ENCODE results near the gene SLC5A4.
A peak's percentile ranks its signal among the peaks of the same experiment; 100 is the strongest.
"Not testable (repeated sequence)": the region's sequence is repeated elsewhere in the genome, so short reads cannot be mapped to it uniquely, and the experiment has no call there.

Gene SLC5A4

DNA sequence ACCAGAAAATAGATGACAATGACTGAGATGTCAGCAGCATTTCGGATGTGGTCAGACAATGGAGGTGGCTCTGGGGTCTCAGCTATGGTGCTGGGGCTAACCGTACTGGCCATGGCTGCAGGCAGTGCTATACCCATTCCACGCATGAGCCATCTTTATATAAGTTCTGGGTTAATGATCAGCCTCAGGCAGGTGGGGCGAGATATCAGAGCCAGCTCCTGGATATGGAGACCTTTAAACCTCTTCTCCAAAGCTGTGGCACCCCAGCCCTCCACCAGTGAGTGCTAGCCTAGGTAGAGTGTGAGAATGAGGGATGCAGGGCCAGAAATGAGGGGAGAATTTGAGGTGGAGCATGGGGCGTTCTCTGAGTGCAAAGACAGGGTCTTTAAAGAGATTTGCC is at the start of gene SLC5A4:
TSS of gene SLC5A4 (minus strand) at position 131 of the 400 bp plus-strand sequence. CDS start at position 113, 18 bp downstream.
- DNase-seq = no peak

DNA sequence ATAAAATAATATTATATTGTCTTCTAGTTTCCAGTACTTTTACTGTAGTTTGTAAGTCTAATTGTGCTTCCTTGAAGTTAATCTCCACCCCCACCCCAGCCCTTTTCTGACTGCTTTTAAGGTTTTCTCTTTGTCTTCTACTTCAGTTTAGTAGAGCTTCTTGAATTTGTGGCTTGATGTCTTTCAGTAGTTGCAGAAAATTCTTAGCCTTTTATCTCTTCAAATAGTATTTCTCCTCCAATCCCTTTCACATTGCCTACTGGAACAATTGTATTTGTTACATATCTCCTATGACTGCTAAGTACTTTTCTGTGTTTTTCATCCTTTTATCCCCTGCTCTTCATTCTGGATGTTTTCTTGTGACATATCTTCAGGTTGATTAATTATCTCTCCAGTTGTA is 38.8 kb upstream of the SLC5A4 start:
- not testable (repeated sequence) for DNase-seq

DNA sequence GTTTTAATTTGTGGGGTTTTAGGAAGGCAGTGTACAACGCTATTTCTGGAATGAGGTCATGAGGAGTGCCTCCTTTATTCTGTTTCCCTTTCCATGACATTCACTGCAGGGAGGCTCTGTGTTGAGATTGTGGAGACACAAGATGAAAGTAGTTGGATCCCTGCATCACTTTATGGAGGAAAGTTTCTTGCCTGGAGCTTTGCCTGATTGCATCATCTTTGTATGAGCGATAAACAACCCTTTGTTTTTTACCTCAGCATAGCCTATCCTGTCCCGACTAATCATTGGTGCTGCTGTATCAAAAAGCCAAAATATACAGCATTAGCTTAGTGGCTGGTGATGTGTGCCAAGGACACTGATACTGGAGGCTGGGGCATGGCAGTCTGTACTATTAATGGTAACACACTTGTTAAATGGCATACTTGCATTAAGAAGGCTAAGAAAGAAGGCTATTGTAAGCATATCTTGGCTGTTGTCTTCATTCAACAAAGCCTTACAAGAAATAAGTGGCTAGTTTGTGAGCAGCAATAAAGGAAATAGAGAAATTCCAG is 31.2 kb upstream of the SLC5A4 start:
- no peak for DNase-seq

DNA sequence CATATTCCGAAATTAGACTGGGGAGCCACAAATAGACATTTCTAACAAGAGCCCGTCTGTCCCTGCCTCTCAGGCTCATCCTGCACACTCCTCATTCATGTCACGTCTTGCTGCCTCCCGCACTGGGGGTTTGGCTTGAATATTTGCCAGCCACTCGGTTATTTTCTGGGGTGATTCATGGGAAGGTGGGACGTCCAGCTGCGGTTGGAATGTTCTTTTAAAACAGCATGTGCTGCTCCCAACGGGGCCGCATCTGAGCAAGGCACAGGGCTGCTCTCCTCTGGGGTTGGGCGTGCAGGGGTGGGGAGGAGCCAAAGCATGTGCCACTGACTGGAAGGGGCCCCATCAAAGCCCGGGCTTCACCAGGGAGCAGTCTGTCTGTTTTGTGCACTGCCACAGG is 25.9 kb upstream of the SLC5A4 start:
- DNase-seq = no peak

DNA sequence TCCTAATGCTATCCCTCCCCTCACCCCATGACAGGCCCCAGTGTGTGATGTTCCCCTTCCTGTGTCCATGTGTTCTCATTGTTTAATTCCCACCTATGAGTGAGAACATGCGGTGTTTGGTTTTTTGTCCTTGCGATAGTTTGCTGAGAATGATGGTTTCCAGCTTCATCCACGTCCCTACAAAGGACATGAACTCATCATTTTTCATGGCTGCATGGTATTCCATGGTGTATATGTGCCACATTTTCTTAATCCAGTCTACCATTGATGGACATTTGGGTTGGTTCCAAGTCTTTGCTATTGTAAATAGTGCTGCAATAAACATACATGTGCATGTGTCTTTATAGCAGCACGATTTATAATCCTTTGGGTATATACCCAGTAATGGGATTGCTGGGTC is 20.2 kb upstream of the SLC5A4 start:
- not testable (repeated sequence) for DNase-seq

DNA sequence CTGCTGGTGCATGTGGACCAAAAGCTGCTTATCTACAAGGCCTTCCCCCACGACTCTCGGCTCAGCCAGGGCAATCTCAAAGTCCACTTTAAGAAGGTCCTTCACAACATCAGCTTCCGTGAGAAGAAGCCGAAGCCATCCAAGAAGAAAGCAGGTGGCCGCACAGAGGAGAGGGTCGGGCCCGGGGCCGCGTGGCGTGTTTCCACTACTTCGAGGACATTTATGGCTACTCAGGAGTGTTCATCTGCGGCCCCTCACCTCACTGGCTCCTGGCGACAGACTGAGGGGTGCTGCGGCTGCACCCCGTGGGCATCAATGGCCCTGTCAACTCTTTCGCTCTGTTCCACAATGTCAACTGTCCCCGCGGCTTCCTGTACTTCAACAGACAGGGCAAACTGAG is 16.2 kb upstream of the SLC5A4 start:
- no peak for DNase-seq

DNA sequence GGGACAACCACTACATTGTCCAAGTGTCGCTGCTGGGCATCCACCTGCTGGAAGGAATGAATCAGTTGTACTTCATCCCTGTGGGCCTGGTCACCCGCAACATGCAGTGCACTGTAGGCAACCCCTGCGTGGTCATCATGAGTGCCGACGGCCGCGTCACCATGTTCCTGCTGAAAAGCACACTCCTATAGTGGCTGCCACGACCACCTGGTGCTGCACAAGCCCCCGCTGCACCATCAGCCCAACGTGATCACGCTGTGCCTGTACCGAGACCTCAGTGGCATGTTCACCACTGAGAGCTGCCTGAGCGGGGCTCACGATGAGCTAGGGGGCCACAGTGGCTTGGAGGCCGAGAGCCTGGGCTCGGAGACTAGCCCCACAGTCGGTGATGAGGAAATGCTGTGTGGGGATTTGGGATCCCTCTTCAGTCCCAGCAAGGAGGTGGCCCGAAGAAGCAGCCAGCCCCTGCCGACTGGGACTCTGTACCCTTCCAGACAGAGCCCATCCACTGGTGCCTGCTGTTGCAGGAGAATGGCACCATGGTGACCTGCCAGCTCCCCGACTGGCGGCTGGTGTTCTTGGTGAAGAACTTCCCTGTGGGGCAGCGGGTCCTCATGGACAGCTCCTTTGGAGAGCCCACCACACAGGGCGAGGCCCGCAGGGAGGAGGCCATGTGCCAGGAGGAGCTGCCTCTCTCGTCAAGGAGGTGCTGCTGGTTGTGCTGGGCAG is 15.7 kb upstream of the SLC5A4 start:
- no peak for DNase-seq

DNA sequence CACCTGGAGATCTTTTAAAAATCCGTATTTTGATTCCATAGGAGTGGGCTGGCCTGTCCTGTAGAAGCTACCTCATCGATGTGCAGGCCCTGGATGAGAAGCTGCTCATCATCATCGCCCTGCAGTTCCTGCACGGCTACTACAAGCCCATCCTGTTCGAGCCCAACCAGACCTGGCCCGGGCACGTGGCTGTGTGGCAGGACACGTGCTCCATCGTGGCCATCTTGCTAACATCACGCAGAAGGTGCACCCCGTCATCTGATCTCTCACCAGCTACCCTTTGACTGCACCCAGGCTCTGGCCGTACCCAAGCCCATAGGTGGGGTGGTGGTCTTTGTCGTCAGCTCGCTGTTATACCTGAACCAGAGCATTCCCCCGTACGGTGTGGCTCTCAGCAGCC is 14.2 kb upstream of the SLC5A4 start:
- DNase-seq = no peak

DNA sequence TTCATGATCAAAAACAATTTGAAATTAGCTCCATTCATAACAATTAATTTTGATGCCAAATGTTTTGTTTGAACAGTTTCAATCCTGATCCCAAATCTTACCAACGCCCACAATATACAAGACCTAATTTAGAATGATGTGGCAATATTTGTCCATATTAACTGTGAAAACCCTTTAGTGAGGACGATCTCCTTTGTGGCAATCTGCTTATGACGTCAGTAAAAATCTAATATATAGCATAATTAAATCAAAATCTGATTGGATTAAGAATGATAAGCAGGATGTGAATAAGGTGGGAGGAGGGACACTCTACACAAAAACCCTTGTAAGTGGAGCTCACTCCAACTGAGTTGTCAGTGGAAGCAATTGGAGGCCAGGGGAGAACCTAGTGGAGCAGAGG is 11.9 kb upstream of the SLC5A4 start:
- no peak for DNase-seq

DNA sequence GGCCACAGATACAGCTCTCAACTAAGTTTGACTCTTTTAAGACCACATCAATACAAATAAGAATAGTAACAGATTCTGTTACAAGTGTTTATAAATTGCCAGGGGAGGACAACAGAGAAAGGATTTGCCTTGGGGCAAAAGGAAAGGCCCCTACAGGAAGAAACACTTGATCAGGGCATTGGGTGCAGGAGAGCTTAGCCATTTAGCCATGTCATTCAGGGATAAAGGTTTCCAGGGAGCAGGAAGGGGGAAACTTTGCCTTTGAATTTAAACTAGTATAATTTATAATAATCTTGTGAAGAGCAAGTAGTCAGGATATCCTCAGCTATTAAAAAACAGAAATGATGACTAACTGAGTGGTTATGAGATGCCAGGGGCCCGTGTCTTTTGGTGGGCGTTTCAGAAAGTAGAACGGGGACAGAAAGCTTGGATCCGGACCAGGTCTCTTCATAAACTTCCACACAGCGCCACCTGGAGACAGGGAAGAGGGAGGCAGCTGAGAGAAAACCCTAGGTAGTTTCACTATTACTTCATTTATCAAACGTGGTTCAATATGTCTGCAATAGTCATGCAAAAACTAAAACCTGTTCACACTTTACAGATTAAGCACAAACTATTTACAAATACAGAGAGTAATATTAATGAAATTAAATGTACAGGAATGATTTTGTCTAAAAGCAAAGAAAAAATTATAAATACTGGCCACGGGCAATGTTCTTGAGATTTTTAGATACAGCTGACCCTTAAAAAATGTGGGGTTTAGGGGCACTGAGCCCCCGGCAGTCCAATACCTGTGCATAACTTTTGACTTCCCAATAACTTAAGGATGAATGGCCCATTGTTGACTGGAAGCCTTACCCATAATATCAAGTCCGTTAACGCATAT is 11.0 kb upstream of the SLC5A4 start:
- peak; percentile 91 for DNase-seq

DNA sequence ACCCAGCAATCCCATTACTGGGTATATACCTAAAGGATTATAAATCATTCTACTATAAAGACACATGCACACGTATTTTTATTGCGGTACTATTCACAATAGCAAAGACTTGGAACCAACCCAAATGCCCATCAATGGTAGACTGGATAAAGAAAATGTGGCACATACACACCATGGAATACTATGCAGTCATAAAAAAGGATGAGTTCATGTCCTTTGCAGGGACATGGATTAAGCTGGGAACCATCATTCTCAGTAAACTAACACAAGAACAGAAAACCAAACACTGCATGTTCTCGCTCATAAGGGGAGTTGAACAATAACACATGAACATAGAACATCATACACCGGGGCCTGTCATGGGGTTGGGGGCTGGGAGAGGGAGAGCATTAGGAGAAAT is 8.5 kb upstream of the SLC5A4 start:
- DNase-seq = not testable (repeated sequence)

DNA sequence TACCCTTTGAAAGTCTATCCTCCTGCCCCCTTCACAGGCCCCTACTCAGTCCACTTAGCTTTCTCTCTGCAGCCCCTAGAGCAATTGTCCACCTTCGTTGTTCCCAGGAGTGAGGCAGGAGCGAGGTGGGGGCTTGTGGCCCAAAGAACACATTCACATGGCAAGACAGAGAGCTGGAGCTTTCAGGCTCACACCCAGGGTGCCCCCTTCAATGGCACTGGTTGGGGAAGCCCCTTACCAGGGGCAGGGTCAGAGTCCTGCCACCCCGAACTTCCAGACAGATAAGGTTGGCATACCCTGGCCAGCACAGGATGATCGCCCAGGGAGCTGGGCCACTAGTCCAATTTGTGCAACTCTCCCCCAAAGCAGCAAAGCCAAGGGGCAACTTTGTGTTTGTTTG is 6.2 kb upstream of the SLC5A4 start:
- DNase-seq = no peak

DNA sequence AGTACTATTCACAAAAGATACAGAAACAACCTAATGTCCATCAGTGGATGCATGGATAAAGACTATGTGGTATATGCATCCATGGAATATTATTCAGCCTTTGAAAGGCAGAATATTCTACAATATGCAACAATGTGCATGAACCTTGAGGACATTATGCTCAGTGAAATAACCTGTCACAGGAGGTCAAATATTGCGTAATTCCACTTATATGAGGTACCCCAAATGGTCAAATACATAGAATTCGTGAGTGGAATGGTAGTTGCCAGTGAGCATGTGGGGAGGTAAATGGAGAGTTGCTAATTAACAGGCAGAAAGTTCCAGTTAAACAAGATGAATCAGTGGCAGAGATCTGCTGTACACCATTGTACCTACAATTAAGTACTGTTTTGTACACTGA is 3.6 kb upstream of the SLC5A4 start:
- DNase-seq = no peak

DNA sequence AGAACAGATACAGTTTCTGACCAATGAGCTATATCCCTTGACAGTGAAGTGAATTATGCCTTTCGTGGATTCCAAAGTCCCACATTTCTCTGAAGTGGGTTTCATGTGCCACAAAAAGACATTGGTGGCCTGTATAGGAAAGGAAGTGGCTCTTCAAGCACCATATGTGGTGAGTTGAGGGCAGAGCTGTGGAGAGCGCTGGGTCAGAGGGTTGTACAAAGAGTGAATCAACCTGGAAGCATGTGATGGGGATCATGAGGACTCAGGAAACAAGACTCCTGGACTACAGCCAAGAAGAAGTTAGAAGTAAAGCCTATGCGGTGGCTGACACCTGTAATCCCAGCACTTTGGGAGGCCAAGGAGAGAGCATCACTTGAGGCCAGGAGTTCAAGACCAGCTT is 579 bp upstream of the SLC5A4 start:
- no peak for DNase-seq

DNA sequence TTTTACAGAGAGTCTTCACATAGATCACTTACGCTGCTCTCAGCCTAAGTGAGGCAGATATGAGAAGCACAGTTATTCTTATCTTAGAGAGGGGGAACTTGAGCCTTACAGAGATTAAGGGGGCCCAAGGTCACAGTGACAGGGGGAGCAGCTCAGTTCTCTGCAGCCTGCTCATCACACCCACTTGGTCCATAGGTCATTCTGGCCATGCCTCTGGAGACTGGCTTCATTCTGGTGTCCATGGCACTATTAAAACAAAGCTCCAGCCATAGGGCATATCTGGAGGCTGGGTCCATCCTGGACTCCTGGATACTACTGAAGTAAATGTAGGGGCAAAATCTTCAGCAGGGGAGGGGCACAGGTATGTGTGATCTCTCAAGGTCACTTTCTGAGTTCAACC is 5.9 kb downstream of the SLC5A4 start:
- DNase-seq = no peak

DNA sequence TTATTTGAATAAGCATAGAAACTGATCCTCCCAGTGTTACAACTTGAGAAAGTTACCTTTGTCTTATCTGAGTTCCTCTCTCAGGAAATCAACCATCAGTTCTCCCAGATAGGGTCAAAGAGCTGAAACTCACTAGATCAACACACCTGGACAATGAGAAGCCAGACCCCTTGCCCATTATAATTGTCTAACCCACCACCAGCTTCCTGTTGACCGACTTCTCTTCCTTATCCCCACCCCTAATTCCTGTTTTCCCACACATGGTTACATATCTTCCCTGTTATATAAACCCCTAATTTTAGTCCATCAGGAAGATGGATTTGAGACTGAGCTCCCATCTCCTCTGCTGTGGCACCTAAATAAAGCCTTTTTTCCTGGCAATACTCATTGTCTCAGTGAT is 6.9 kb downstream of the SLC5A4 start:
- no peak for DNase-seq

DNA sequence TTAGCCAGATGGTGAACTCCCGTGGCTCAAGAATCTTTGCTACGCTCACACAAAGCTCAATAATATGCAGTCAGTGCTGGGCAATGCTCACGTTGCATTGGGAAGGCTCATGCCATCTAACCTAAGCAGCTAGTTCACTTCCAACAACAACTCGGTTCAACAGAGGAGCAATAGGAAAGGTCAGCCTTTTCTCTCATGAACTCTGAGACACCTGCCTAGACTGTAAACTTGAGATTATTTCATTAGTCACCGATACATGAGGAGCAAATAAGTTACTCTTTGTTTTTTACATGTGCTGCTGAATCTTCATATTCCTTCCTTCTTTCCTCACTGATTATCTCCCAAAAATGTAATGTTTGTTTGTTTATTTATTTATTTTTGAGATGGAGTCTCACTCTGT is 9.0 kb downstream of the SLC5A4 start:
- no peak for DNase-seq

DNA sequence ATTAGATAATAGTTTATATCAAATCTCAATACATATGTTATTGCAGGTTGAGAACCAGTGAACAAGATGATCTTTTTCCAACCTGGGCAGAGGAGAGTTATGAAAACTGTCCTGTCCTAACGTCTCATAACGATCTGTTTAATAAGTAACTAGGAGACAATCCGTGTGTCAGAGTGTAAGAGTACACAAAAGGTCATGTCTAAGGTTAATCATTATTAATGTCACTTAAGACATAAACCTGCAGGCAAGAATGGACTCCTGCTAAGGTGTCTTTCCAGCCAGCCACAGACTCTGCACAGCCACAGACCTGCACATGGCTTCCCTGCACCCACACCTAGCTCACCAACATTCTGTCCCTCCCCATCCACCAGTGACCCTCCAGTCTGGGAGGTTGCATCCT is 10.1 kb downstream of the SLC5A4 start:
- no peak for DNase-seq

DNA sequence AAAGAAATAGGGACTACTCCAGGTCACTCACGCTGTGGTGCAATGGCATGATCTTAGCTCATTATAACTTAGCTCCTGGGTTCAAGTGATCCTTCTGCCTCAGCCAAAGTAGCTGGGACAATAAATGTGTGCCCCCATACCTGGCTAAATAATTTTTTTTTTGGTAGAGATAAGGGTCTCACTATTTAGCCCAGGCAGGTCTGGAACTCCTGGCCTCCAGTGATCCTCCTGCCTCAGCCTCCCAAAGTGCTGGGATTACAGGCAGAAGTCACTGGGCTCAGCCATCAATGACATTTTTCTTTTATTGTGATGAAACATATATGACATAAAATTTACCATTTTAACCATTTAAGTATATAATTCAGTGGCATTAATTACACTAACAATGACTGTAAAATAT is 10.6 kb downstream of the SLC5A4 start:
- no peak for DNase-seq

DNA sequence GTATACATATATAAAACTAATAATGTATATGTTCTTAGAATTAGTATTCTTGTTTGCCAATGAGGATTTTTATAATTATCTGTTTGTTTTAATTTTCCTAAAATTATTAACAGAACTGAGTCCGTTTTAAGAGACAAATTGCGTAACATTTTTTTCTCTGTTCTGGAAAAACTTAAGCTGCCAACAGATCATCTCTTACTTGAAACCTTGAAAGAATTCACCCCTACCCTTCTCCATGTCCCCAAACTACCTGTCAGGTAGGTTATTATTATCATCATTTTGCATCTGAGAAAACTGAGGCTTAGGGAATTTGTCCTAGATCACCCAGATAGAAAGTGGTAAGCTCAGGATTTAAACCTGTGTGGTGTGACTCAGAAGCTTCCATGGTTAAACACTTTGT is 14.7 kb downstream of the SLC5A4 start:
- no peak for DNase-seq

DNA sequence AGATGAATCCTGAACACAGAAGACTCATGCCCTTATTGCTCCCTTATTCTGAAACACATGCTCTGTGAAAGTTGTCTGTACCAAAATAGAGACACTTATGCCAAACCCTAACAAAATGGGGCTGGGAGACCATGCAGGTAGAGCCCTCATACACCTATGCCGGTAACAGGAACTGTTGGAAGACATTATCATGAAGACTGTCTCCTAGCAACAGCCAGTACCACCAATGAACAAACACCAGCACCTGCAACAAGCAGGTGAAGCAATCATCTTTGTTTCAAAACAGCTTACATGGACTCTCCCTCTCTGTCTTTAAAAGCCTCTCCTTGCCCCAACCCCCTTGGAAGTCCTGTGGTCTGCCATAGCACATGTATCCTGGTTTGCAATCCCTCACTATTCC is 17.2 kb downstream of the SLC5A4 start:
- DNase-seq = no peak

DNA sequence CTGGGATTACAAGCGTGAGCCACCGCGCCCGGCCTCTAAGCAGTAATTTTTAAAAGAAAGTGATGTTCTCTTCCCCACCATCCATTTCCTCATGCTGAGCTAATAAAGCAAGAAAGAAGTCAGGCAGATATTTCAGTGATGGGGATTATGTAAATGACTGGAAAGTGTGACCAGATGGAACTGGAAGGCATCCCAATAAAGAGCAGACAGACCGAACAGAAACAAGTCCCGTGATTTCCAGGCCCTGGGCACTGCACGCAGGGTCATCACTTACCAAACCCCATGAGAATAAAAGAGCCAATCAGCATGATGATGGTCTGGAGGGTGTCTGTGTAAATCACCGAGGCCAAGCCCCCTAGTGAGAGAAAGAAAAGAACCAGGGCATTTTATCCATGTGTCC is 18.2 kb downstream of the SLC5A4 start:
- no peak for DNase-seq

DNA sequence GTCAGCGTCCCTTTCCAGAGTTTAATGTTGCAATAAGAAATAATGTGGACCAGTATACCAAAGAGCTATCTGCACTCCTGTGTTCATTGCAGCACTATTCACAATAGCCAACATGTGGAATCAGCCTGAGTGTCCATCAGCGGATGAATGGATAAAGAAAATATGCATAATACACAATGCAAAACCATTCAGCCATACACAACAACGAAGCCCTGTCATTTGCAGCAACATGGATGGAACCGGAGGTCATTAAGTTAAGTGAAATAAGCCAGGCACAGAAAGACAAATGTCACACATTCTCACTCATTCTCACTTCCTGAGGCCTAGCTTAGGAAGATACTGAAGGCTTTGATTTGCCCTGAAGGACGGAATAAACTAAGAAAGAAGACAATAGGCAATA is 22.1 kb downstream of the SLC5A4 start:
- DNase-seq = no peak

DNA sequence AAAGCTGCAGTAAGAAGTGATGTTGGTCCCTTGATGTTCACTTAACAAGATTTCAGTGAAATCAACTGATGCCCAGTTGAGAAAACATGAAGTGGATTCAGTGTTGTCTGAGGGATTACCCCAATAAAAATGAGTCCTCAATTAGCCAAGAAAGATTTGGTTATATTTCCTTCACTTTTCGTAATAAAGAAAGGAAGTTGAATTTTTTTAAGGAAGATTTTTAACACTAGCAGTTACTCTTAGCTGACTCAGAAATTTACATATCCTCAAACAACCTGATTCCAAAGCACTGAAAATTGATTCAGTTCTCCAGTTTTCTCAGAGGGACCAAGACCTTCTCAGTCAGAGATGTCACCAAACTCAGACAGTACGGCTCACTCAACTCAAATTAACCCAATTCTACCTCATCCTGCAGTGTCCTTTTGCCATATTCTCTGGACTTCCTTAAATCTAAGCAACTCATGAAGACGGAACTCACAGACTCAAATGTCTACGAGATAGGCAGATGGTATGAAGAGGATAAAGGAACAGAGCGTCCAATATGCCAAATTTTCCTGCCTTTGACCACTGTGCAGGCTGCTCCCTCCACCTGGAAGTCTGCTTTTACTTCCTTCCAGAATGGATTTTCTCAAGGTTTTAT is 22.8 kb downstream of the SLC5A4 start:
- DNase-seq = peak; percentile 23

All from suppressor macrophage treated with lipopolysaccharide for 4 hours (primary cell).